K562 (cell line): ENCODE data around the gene NHS.

Source experiments
- POLR2A ChIP-seq: fragments of 450-650 bp; conservative IDR thresholded peaks from 2 replicates; pipeline ENCODE4 v1.6.1; 2016
- TAF15 ChIP-seq: fragments of 200-400 bp; formaldehyde crosslinking; IDR thresholded peaks from 2 replicates; pipeline ENCODE4 v1.6.1; 2017; ENCODE audit warnings: mild to moderate bottlenecking, low read depth, low read length, moderate library complexity
- ZNF282 ChIP-seq: sonication (generic); formaldehyde crosslinking; IDR thresholded peaks from 2 replicates; pipeline ENCODE4 v1.8.1; 2023; ENCODE audit warnings: missing genetic modification reagents

- TF ChIP-seq TAF15 (no peak), POLR2A (no peak), ZNF282 (CRISPR knock-in tag) (no peak)
These were observed 2.9 kb upstream of the NHS start for GRCh38 chrX:17372052-17372451.
